HG02870 (cell line): Measurements from ENCODE around the gene MEOX1.

Source experiments
- ATAC-seq: cut with Tn5 transposase; IDR thresholded peaks from one replicate; pipeline ENCODE4 v1.9.1; 2021; ENCODE audit warnings: mild to moderate bottlenecking, moderate library complexity; ENCODE audit not compliant: unreplicated experiment

Gene MEOX1

GRCh38 chr17:43597624-43598356 lies 63.9 kb downstream of the MEOX1 start:
- no peak for ATAC-seq

- no peak for ATAC-seq
Measured at GRCh38 chr17:43595466-43595865, 66.3 kb downstream of the MEOX1 start.

GRCh38 chr17:43591779-43592562 lies 69.8 kb downstream of the MEOX1 start:
- no peak for ATAC-seq

GRCh38 chr17:43591001-43591400 lies 70.7 kb downstream of the MEOX1 start:
- no peak for ATAC-seq
